IMR-90 (cell line): Measurements from ENCODE around the gene TMEM191B. TPM values are rescaled to one million over a fixed set of nuclear protein-coding genes. Genes with fewer than 3 reads are reported as not detected.
A peak's percentile ranks its signal among the peaks of the same experiment; 100 is the strongest.
"Not testable (repeated sequence)": the region's sequence is repeated elsewhere in the genome, so short reads cannot be mapped to it uniquely, and the experiment has no call there.

Experiments used
- ATAC-seq: fragments of 200-7000 bp; cut with Tn5 transposase; 2 replicates; pipeline ENCODE4 v1.9.1; 2020; ENCODE audit warnings: low read depth, mild to moderate bottlenecking, moderate library complexity
- Bru-seq: library from RNA; stranded (reverse); fragments of 400-500 nt; gene quantifications from one replicate; lab custom pipeline; 2021; lab: Mats Ljungman, UMichigan
- BruChase-seq, 2 experiments: library from RNA; stranded (reverse); fragments of 400-500 nt; gene quantifications; one replicate each; lab custom pipeline; 2021; lab: Mats Ljungman, UMichigan
- BruUV-seq: library from RNA; stranded (reverse); fragments of 400-500 nt; replicated peaks from 2 replicates; lab custom pipeline; 2021; lab: Mats Ljungman, UMichigan
- CTCF ChIA-PET: fragments of 300-600 bp; formaldehyde crosslinking; extraction: SDS; loops from one replicate; lab custom pipeline; 2021; ENCODE audit warnings: antibody characterized with exemption; lab: Yijun Ruan, JAX
- POLR2A ChIA-PET: fragments of 300-600 bp; sonication (Branson Sonifier 250); formaldehyde crosslinking; loops from one replicate; lab custom pipeline; 2022; ENCODE audit warnings: antibody characterized with exemption; ENCODE audit not compliant: unreplicated experiment; lab: Charles Lee
- DNase-seq: peaks from one replicate; pipeline ENCODE4 v3.0.0; 2013
- H2AFZ ChIP-seq: replicated peaks from 2 replicates; pipeline ENCODE3; 2013; ENCODE audit warnings: low read length, mild to moderate bottlenecking; ENCODE audit not compliant: poor library complexity
- H2AK5ac ChIP-seq: 2 replicates; pipeline ENCODE4 v1.6.1; 2013; ENCODE audit warnings: low read depth, low read length, inconsistent platforms
- H2AK9ac ChIP-seq: replicated peaks from 2 replicates; pipeline ENCODE3; 2013; ENCODE audit warnings: mild to moderate bottlenecking, low read depth, low read length, moderate library complexity; ENCODE audit not compliant: poor library complexity
- H2BK120ac ChIP-seq: 2 replicates; pipeline ENCODE4 v1.6.1; 2013; ENCODE audit warnings: low read depth, low read length, inconsistent platforms
- H2BK15ac ChIP-seq: 3 replicates; pipeline ENCODE4 v1.6.1; 2013; ENCODE audit warnings: low read depth, low read length, inconsistent platforms
- H2BK20ac ChIP-seq: 2 replicates; pipeline ENCODE4 v1.6.1; 2013; ENCODE audit warnings: low read depth, mild to moderate bottlenecking, inconsistent platforms, low read length, moderate library complexity
- H2BK5ac ChIP-seq: 2 replicates; pipeline ENCODE4 v1.6.1; 2013; ENCODE audit warnings: mild to moderate bottlenecking, low read depth, low read length, inconsistent platforms; ENCODE audit not compliant: poor library complexity, severe bottlenecking
- H3K14ac ChIP-seq: replicated peaks from 2 replicates; pipeline ENCODE4 v1.6.1; 2013; ENCODE audit warnings: low read depth, low read length, inconsistent platforms
- H3K18ac ChIP-seq: 2 replicates; pipeline ENCODE4 v1.6.1; 2013; ENCODE audit warnings: low read depth, low read length, control low read depth
- H3K23ac ChIP-seq: 2 replicates; pipeline ENCODE4 v1.6.1; 2013; ENCODE audit warnings: low read depth, low read length, inconsistent platforms
- H3K27ac ChIP-seq: 2 replicates; pipeline ENCODE4 v1.5.1; 2013; ENCODE audit warnings: mild to moderate bottlenecking, control low read depth, low read length; ENCODE audit not compliant: insufficient read depth
- H3K27me3 ChIP-seq: 2 replicates; pipeline ENCODE4 v1.6.1; 2013; ENCODE audit warnings: low read length; ENCODE audit not compliant: control insufficient read depth, insufficient read depth
- H3K36me3 ChIP-seq: 2 replicates; pipeline ENCODE4 v1.6.1; 2013; ENCODE audit warnings: low read length, mixed read lengths; ENCODE audit not compliant: control insufficient read depth, insufficient read depth
- H3K4ac ChIP-seq: 2 replicates; pipeline ENCODE4 v1.6.1; 2013; ENCODE audit warnings: low read depth, low read length, inconsistent platforms
- H3K4me1 ChIP-seq: 2 replicates; pipeline ENCODE4 v1.6.1; 2013; ENCODE audit warnings: low read length, mixed read lengths; ENCODE audit not compliant: control insufficient read depth, insufficient read depth
- H3K4me2 ChIP-seq: 2 replicates; pipeline ENCODE4 v1.6.1; 2013; ENCODE audit warnings: low read depth, mild to moderate bottlenecking, control low read depth, low read length, moderate library complexity
- H3K4me3 ChIP-seq: 2 replicates; pipeline ENCODE4 v1.5.1; 2013; ENCODE audit warnings: low read depth, mild to moderate bottlenecking, control low read depth, low read length, moderate library complexity; ENCODE audit not compliant: insufficient read depth
- H3K56ac ChIP-seq: 2 replicates; pipeline ENCODE4 v1.6.1; 2013; ENCODE audit warnings: low read length, inconsistent platforms; ENCODE audit not compliant: insufficient read depth; ENCODE audit errors: extremely low read depth
- H3K79me1 ChIP-seq, 2 experiments: 2 replicates each; pipeline ENCODE4 v1.6.1; 2013; ENCODE audit warnings: low read length in 2 of 2, inconsistent platforms in 1 of 2, low read depth in 1 of 2
- H3K9ac ChIP-seq: 2 replicates; pipeline ENCODE4 v1.6.1; 2013; ENCODE audit warnings: low read depth, low read length, control low read depth
- H3K9me1 ChIP-seq: 2 replicates; pipeline ENCODE4 v1.6.1; 2013; ENCODE audit warnings: low read length, inconsistent platforms; ENCODE audit not compliant: insufficient read depth
- H3K9me3 ChIP-seq: 2 replicates; pipeline ENCODE4 v1.6.1; 2013; ENCODE audit warnings: low read length; ENCODE audit not compliant: control insufficient read depth, insufficient read depth
- H4K20me1 ChIP-seq: 2 replicates; pipeline ENCODE4 v1.6.1; 2013; ENCODE audit warnings: low read length, inconsistent platforms; ENCODE audit not compliant: insufficient read depth
- H4K5ac ChIP-seq: 2 replicates; pipeline ENCODE4 v1.6.1; 2013; ENCODE audit warnings: mild to moderate bottlenecking, low read depth, low read length, control low read depth
- H4K8ac ChIP-seq, 2 experiments: 2 replicates each; pipeline ENCODE4 v1.6.1; 2013; ENCODE audit warnings: low read depth in 2 of 2, low read length in 2 of 2, control low read depth in 1 of 2, inconsistent platforms in 1 of 2
- H4K91ac ChIP-seq: 2 replicates; pipeline ENCODE4 v1.6.1; 2013; ENCODE audit warnings: low read depth, low read length, inconsistent platforms; ENCODE audit not compliant: insufficient read depth
- WGBS, 2 experiments: methylation state at CpG; one replicate each; pipeline versions ENCODE4 v1.1.5 to v1.1.7; 2013; ENCODE audit warnings: missing lambda C conversion rate in 2 of 2; ENCODE audit not compliant: insufficient read length in 1 of 2; ENCODE audit errors: extremely low coverage in 2 of 2; 5-methylcytosine and 5-hydroxymethylcytosine counted together
- dilution Hi-C: fragments of 300-500 bp; cut with HindIII; formaldehyde crosslinking; loops from one replicate; pipeline ENCODE4 v1.14.3; 2018; ENCODE audit warnings: low sequenced_read_pairs; ENCODE audit not compliant: unreplicated experiment
- in situ Hi-C: fragments of 300-500 bp; cut with MboI; formaldehyde crosslinking; loops from 3 replicates; pipeline ENCODE4 v1.14.3; 2019; ENCODE audit warnings: low sequenced_read_pairs, inconsistent platforms, mixed read lengths
- intact Hi-C: fragments of 100-400 bp; cut with micrococcal nuclease; formaldehyde crosslinking; loops from 2 replicates; pipeline ENCODE4 v1.10.0; 2022
- long read RNA-seq: library from polyadenylated mRNA; unstranded; transcript quantifications from one replicate; pipeline ENCODE4 v2.0.0, GENCODE V29; 2021; ENCODE audit not compliant: unreplicated experiment
- polyA plus RNA-seq, 3 experiments: library from polyadenylated mRNA; depleted of rRNA; stranded (reverse); fragments of >200 nt; gene quantifications; 2 replicates each; pipeline ENCODE4 v1.2.3, GENCODE V29; 2012; ENCODE audit warnings: low replicate concordance in 1 of 3
- total RNA-seq: library from RNA; depleted of rRNA; stranded (reverse); fragments of >200 nt; gene quantifications from 2 replicates; pipeline ENCODE4 v1.2.3, GENCODE V29; 2012; rRNA removed

TMEM191B gene
- total RNA-seq (0.28 TPM in 1 of 2 replicates, not detected in the other), polyA plus RNA-seq (2012; rRNA removed) (0.80 and 1.8 TPM in 2 replicates), Bru-seq, nascent RNA (not detected), BruChase-seq, experiment 1, labeled RNA remaining after a 6-hour chase (percentile 11 among the genes with signal in this experiment), BruChase-seq, experiment 2, labeled RNA remaining after a 2-hour chase (not detected)
- polyA plus RNA-seq (2012; cell fraction: cytosol; rRNA removed): 0.27 and 1.1 TPM in 2 replicates
- 4.1 and 7.1 TPM in 2 replicates for polyA plus RNA-seq (2012; cell fraction: nucleus; rRNA removed; ENCODE audit: low replicate concordance)
- long read RNA-seq: 0 reads

DNA sequence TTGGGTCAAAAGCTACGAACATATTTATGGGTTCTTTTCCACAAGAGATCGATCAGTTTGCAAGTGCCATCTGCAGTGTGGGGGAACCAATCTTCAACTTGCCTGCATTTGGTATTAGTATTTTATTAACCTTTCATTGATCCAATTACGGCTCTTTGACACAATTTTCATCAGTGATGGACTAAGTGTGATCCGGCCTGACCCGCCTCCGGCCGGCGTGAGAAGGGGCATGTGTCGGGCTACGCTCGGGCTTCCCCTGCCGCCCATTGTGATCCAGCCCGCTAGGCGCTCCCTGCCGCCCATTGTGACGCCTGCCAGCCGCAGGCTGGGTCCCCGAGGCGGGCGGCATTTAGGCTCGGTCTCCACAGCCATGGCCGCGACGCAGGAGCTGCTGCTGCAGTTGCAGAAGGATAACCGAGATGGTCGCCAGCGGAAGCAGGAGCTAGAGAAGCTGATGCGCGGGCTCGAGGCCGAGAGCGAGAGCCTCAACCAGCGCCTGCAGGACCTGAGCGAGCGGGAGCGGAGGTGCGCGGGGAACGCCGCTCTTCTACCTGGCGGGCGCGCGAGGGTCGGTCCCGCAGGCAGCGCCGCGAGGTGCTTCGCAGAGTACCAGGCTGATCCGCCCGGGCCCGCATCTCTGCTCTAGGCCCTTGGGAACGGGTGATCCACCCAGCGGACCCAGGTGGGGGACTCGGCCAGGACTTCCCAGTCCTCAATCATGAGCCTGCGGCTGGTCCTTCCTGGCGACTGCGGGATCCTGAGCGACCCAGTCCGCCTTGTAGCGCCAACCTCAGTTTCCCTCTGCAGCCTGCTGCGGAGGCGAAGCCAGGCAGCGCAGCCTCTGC is at the start of gene TMEM191B:
Gene TMEM191B (plus strand): TSS at position 51 of the 845 bp plus-strand sequence. CDS start 179 bp downstream, at position 230.
- H4K20me1 ChIP-seq, H3K18ac ChIP-seq, CTCF ChIA-PET, H2AFZ ChIP-seq, BruUV-seq, H3K4me3 ChIP-seq, H3K56ac ChIP-seq, H3K14ac ChIP-seq, H4K5ac ChIP-seq, H3K4ac ChIP-seq, H3K23ac ChIP-seq, H2BK20ac ChIP-seq, H2AK9ac ChIP-seq, H2AK5ac ChIP-seq, H3K27ac ChIP-seq, H3K27me3 ChIP-seq, H3K9ac ChIP-seq, H4K8ac ChIP-seq, H3K79me1 ChIP-seq, intact Hi-C loops, H3K4me2 ChIP-seq, H3K9me3 ChIP-seq, H2BK120ac ChIP-seq, H3K36me3 ChIP-seq, H4K91ac ChIP-seq, POLR2A ChIA-PET, dilution Hi-C loops, H3K9me1 ChIP-seq, H2BK15ac ChIP-seq, H2BK5ac ChIP-seq, H3K4me1 ChIP-seq, in situ Hi-C loops, DNase-seq: not testable (repeated sequence)
- ATAC-seq: peak; percentile 15
- WGBS, 2 experiments: no CpG with 5 or more reads among the region's 65 CpGs

DNA sequence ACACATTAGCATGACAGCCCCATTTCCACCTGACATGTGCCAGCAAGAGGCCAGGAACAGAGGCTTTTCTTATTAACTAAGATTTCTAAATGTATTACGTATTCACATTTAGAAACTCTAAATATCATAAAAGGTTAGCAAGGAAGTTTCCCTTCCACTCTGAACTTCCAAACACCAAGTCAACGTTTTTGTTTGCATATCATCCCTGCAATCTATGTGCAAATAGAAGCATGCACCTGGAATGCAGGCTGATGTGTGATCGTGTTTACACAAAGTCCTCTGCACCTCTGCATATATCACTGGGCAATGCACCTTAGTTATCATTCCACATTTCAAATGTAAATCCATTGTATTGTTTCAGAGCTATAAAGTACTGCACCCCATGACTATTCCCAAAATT is 31.4 kb upstream of the TMEM191B start:
- H4K91ac ChIP-seq, dilution Hi-C loops, H3K4me1 ChIP-seq, H3K4ac ChIP-seq, H4K20me1 ChIP-seq, H3K27ac ChIP-seq, H4K5ac ChIP-seq, H2BK15ac ChIP-seq, H2BK5ac ChIP-seq, CTCF ChIA-PET, POLR2A ChIA-PET, H3K23ac ChIP-seq, in situ Hi-C loops, H3K79me1 ChIP-seq, H2AK5ac ChIP-seq, H2BK20ac ChIP-seq, H3K36me3 ChIP-seq, H3K18ac ChIP-seq, BruUV-seq, H3K14ac ChIP-seq, H2AK9ac ChIP-seq, ATAC-seq, H3K4me3 ChIP-seq, intact Hi-C loops, H2AFZ ChIP-seq, H3K4me2 ChIP-seq, H3K56ac ChIP-seq, H2BK120ac ChIP-seq, H3K9me1 ChIP-seq, H3K9me3 ChIP-seq, H3K9ac ChIP-seq, H3K27me3 ChIP-seq, H4K8ac ChIP-seq, DNase-seq: not testable (repeated sequence)
- no CpG with 5 or more reads among the region's 3 CpGs for WGBS, 2 experiments
